HTERT RPE-1 (cell line): ENCODE data around the gene LAMA1.

ENCODE experiments used
- in situ Hi-C: fragments of 300-500 bp; cut with MboI; formaldehyde crosslinking; loops from 4 replicates; pipeline ENCODE4 v1.14.3; 2020; ENCODE audit warnings: low sequenced_read_pairs

Gene LAMA1

GRCh38 chr18:7049951-7050350, 67.6 kb downstream of the LAMA1 start:
- in situ Hi-C loops: no loop called here

- in situ Hi-C loops: no loop called here
Measured at GRCh38 chr18:7048081-7048480, 69.5 kb downstream of the LAMA1 start.

- in situ Hi-C loops: no loop called here
Measured at GRCh38 chr18:7047336-7047735, 70.3 kb downstream of the LAMA1 start.

DNA sequence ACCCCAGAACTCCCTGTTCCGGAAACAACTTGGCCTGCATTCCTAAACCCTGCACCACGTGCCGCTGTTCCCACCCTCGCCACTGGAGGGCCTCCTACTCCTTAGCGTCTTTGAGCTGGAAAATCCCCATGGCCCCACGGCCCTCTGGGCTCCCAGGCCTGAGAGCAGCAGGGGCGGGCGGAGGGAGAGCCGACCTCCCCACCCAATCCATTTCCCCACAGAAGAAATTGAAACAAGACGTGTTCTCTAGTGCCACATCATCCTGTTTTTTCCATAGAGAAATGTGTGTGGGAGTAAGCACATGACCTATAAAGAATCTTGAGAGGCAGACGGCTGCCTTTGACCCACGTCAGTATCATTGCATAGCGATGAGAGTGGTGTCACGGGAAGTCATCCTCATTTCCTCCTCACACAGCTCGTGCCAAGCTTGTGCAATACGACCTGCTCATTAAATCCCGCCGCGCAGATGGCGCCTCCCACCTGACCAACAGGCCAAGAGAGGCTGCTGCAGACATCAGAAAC, 79.2 kb downstream of the LAMA1 start:
- in situ Hi-C loops: no loop called here

GRCh38 chr18:7037470-7037869, 80.1 kb downstream of the LAMA1 start:
- in situ Hi-C loops: no loop called here

DNA sequence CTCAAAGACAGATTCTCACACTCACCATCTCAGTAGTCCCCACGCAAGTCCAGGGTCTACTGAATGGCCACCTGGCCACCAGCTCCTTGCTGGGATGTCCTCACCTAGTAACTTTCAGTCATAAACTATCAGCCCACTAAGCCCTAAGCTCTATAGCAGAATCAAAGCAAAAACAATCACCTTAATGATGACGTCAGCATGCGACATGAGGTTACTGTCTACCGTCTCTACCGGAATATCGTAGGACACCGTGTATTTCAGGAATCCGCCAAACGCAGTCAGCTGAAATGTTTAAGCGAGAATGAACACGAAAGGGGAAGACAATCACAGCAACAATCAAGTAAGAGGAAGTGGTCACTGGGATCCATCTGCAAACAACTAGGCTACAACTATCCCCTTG, 81.8 kb downstream of the LAMA1 start:
- in situ Hi-C loops: no loop called here

DNA sequence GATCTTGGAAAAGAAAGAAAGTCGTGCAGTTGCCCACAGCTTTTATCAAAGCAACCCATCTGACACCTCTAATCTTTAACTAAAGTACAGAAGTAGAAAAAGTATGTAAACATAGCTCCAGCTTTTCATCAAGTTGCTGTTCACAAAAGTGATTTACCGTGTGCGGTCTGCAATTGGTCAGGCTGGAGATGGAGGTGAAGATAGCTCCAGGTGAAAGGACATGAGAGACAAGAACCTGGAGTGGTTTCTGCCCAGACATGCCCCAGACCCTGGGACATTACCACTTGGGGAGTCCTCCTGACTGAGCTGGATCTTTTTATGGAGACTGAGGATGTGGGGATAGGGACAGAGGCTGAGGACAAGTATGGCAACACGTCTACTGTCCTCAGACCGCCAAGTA, 82.7 kb downstream of the LAMA1 start:
- in situ Hi-C loops: no loop called here

GRCh38 chr18:7032537-7032936, 85.1 kb downstream of the LAMA1 start:
- in situ Hi-C loops: no loop called here

GRCh38 chr18:7028625-7029024, 89.0 kb downstream of the LAMA1 start:
- in situ Hi-C loops: no loop called here

- in situ Hi-C loops: no loop called here
Measured at GRCh38 chr18:7025194-7025593, 92.4 kb downstream of the LAMA1 start.

- in situ Hi-C loops: no loop called here
Measured at GRCh38 chr18:7023581-7023980, 94.0 kb downstream of the LAMA1 start.

GRCh38 chr18:7023063-7023580, 94.5 kb downstream of the LAMA1 start:
- in situ Hi-C loops: no loop called here

DNA sequence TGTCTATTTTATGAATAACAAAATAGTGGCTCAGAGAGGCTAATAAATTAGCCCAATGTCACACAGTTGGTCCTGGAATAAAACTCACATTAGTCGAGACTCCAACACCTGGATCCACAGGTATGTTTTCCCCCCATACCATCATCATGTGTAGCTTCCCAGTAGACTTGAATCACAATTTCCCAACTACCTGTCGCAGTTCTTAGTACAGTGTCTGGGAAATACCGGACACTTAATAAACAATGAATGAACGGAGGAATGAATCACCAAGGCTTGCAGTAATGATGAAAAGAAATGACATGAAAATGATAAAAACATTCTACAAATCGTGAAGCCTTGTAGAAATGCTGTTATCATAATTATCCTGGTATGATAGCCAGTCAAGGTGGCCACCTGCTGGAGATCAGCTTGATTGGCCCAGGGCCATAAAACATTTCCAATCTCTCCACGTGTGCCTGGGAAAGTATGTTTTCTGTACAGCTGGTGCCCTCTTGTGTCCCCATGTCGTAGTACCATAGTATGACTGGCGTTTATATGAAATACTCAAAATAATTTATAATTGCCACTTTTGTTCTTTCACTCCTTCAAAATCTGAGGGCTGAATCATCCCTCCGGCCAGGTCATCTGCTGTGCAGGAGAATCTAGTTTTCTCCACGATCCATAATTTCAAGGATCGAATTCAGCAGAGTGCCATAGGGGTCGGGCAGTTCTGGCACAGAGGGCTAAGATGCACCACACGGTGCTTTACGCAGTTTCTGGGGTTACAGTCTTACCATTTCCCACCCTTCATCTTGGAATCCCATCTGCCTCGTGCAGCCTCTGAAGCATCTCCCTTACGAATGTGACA, 95.4 kb downstream of the LAMA1 start:
- in situ Hi-C loops: no loop called here

- in situ Hi-C loops: no loop called here
Measured at GRCh38 chr18:7020995-7021777, 96.4 kb downstream of the LAMA1 start.

- in situ Hi-C loops: no loop called here
Measured at GRCh38 chr18:7017013-7017412, 100.6 kb downstream of the LAMA1 start.

DNA sequence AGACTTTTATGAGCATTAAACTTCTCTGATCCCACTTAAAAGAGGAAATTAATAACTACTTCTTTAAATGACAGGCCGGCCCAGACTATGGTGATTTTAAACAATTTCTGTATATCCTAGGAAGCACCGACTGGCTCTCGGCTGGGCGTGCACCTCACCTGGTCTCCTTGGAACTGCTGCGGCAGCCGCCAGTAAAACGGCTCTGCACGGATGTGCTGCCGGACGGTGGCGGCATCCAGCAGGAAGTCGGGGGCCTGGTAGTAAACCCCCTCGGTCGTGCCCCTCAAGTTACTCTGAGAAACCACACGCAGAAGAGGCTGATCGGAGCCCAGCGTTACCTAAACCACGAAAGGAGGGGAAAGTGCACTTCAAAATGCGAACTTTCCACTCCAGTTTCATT, 106.5 kb downstream of the LAMA1 start:
- in situ Hi-C loops: no loop called here

DNA sequence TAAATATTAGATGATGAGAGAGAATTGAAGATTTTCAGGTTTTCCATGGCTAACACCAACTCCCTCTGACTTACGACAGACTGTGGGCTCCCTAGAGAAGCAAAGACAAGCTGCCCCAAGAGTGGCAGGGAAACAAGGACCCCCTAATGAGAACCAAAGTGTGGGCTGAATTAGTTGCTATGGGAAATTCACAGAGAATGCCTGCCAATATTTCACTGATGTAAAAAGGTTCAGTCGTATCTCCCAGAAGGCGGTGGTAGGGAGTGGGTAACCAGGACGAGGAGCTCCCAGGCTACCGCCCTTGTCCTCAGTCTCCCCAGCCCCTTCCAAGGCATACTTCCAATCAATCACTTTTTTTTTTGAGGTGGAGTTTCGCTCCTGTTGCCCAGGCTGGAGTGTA, 113.6 kb downstream of the LAMA1 start:
- in situ Hi-C loops: no loop called here

DNA sequence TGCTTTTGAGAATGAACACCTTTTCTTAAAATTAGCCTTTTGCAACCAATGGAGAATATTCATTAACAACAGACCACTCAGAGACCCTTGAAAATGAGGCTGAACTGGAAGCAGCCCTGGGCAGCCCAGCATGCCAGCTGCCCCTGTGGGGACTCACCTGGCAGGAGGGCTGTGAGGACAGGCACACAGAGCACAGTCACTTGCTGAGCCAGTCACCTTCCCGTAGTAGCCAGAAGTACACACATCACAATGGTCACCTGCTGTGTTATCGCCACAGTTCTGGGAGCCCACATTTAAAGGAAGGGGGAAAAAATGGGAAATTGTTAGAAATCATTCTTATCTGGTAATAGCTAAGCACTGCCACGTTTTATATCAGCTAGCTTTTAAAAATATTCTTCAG, 115.5 kb downstream of the LAMA1 start:
- in situ Hi-C loops: no loop called here

- in situ Hi-C loops: no loop called here
Measured at GRCh38 chr18:7000484-7001096, 117.0 kb downstream of the LAMA1 start.

GRCh38 chr18:6997808-6998207, 119.8 kb downstream of the LAMA1 start:
- in situ Hi-C loops: no loop called here

- in situ Hi-C loops: no loop called here
Measured at GRCh38 chr18:6994771-6995430, 122.7 kb downstream of the LAMA1 start.
